DND-41 (cell line): ENCODE data around the gene AAGAB.

Experiments
- ATAC-seq: fragments of 200-7000 bp; cut with Tn5 transposase; 3 replicates; pipeline ENCODE4 v1.9.1; 2021; ENCODE audit warnings: low read depth; ENCODE audit not compliant: insufficient read depth
- DNase-seq: peaks from one replicate; pipeline ENCODE4 v3.0.0-alpha.2; 2020
- H2AFZ ChIP-seq: 2 replicates; pipeline ENCODE4 v1.6.0; 2012; ENCODE audit warnings: low read depth, low read length
- H3K27ac ChIP-seq: 2 replicates; pipeline ENCODE4 v1.5.1; 2012; ENCODE audit warnings: low read length, inconsistent platforms
- H3K27me3 ChIP-seq: fragments of 200-600 bp; sonication (generic); 2 replicates; pipeline ENCODE4 v1.6.0; 2012; ENCODE audit warnings: low read length, mild to moderate bottlenecking, inconsistent platforms; ENCODE audit not compliant: insufficient read depth, poor library complexity
- H3K36me3 ChIP-seq: 2 replicates; pipeline ENCODE4 v1.5.1; 2012; ENCODE audit warnings: low read length, inconsistent platforms; ENCODE audit not compliant: insufficient read depth
- H3K4me1 ChIP-seq: 2 replicates; pipeline ENCODE4 v1.5.1; 2012; ENCODE audit warnings: mild to moderate bottlenecking, low read length; ENCODE audit not compliant: insufficient read depth
- H3K4me2 ChIP-seq: 2 replicates; pipeline ENCODE4 v1.6.0; 2012; ENCODE audit warnings: mild to moderate bottlenecking, moderate library complexity, low read length, inconsistent platforms; ENCODE audit not compliant: insufficient read depth
- H3K4me3 ChIP-seq, 2 experiments: fragments of 200-600 bp in 1 of 2; shearing (Covaris generic) in 1 of 2; 2 replicates each; pipeline ENCODE4 v1.5.1; 2012 to 2016; ENCODE audit warnings: inconsistent platforms in 2 of 2, low read length in 2 of 2, mild to moderate bottlenecking in 2 of 2, low read depth in 1 of 2, moderate library complexity in 1 of 2
- H3K79me2 ChIP-seq: 2 replicates; pipeline ENCODE4 v1.6.0; 2012; ENCODE audit warnings: low read length, inconsistent platforms; ENCODE audit not compliant: insufficient read depth
- H3K9ac ChIP-seq: 2 replicates; pipeline ENCODE4 v1.6.0; 2012; ENCODE audit warnings: low read depth, mild to moderate bottlenecking, inconsistent platforms, low read length, moderate library complexity
- H3K9me3 ChIP-seq: 2 replicates; pipeline ENCODE4 v1.5.1; 2012; ENCODE audit warnings: low read length, moderate library complexity, mild to moderate bottlenecking, inconsistent platforms; ENCODE audit not compliant: insufficient read depth, severe bottlenecking
- H4K20me1 ChIP-seq: 2 replicates; pipeline ENCODE4 v1.6.0; 2012; ENCODE audit warnings: low read length; ENCODE audit not compliant: insufficient read depth
- CTCF ChIP-seq: IDR thresholded peaks from 2 replicates; pipeline ENCODE4 v1.5.1; 2012; ENCODE audit warnings: borderline replicate concordance, low read length, moderate library complexity, mild to moderate bottlenecking; ENCODE audit not compliant: poor library complexity, severe bottlenecking; ENCODE audit errors: extremely low read depth
- EZH2 ChIP-seq: IDR thresholded peaks from 3 replicates; pipeline ENCODE4 v1.6.1; 2012; ENCODE audit warnings: borderline replicate concordance, low read depth, mild to moderate bottlenecking, moderate library complexity, low read length, inconsistent platforms; ENCODE audit not compliant: severe bottlenecking

AAGAB gene

GRCh38 chr15:67175643-67176071 lies 78.8 kb downstream of the AAGAB start:
- Histone ChIP-seq H3K79me2 (no peaks in the 10 kb centered on the region), H3K9ac (no peak overlapping the region), H3K27ac (no peak overlapping the region), H3K9me3 (no peaks in the 10 kb centered on the region), H3K4me1 (no peaks in the 10 kb centered on the region), H2AFZ (no peak overlapping the region), H3K36me3 (no peaks in the 10 kb centered on the region), H3K27me3 (peaks cover 9% of the 10 kb centered on the region), H4K20me1 (no peaks in the 10 kb centered on the region), H3K4me2 (no peak overlapping the region), H3K4me3 (no peak overlapping the region)
- ATAC-seq (no peak), DNase-seq (no peak)
- TF ChIP-seq CTCF (no peak), EZH2 (no peak)

GRCh38 chr15:67174864-67175573 lies 79.4 kb downstream of the AAGAB start:
- Histone ChIP-seq H3K4me3 (no peak overlapping the region), H3K4me1 (no peaks in the 10 kb centered on the region), H3K9ac (no peak overlapping the region), H3K27me3 (peaks cover 9% of the 10 kb centered on the region), H3K4me2 (no peak overlapping the region), H3K79me2 (no peaks in the 10 kb centered on the region), H3K27ac (no peak overlapping the region), H3K36me3 (no peaks in the 10 kb centered on the region), H3K9me3 (no peaks in the 10 kb centered on the region), H4K20me1 (no peaks in the 10 kb centered on the region), H2AFZ (no peak overlapping the region)
- no peak for ATAC-seq
- no peak for DNase-seq
- TF ChIP-seq EZH2 (no peak), CTCF (no peak)

GRCh38 chr15:67174446-67174845 lies 80.0 kb downstream of the AAGAB start:
- ATAC-seq (no peak), DNase-seq (no peak)
- Histone ChIP-seq H3K9me3 (no peaks in the 10 kb centered on the region), H3K27me3 (peaks cover 9% of the 10 kb centered on the region), H3K4me1 (no peaks in the 10 kb centered on the region), H3K36me3 (no peaks in the 10 kb centered on the region), H4K20me1 (no peaks in the 10 kb centered on the region), H3K27ac (no peak overlapping the region), H2AFZ (no peak overlapping the region), H3K4me2 (no peak overlapping the region), H3K4me3 (no peak overlapping the region), H3K9ac (no peak overlapping the region), H3K79me2 (no peaks in the 10 kb centered on the region)
- TF ChIP-seq EZH2 = no peak
- no peak for TF ChIP-seq CTCF

- Histone ChIP-seq H3K27ac (no peak overlapping the region), H3K9ac (no peak overlapping the region), H3K4me1 (no peaks in the 10 kb centered on the region), H3K4me2 (no peak overlapping the region), H3K9me3 (no peaks in the 10 kb centered on the region), H4K20me1 (no peaks in the 10 kb centered on the region), H2AFZ (no peak overlapping the region), H3K27me3 (peaks cover 9% of the 10 kb centered on the region), H3K4me3 (no peak overlapping the region), H3K36me3 (no peaks in the 10 kb centered on the region), H3K79me2 (no peaks in the 10 kb centered on the region)
- ATAC-seq (no peak), DNase-seq (no peak)
- no peak for TF ChIP-seq CTCF
- no peak for TF ChIP-seq EZH2
Measured at GRCh38 chr15:67173786-67174185, 80.7 kb downstream of the AAGAB start.
